ENCODE measurements around the gene SMIM26.

SMIM26 gene

GRCh38 chr20:18545566-18545965 is 21.7 kb upstream of the SMIM26 start:
- no peak for DNase-seq
- peaks cover 45% of the 10 kb centered on the region for H3K36me3 Mint-ChIP-seq
- CTCF ChIA-PET: no interaction called here
- H3K9me3 Mint-ChIP-seq: no peaks in the 10 kb centered on the region
- H3K27me3 Mint-ChIP-seq: no peaks in the 10 kb centered on the region
- H3K4me3 Mint-ChIP-seq: no peak overlapping the region
- no peak overlapping the region for H3K27ac Mint-ChIP-seq
- no peaks in the 10 kb centered on the region for H3K4me1 Mint-ChIP-seq

DNA sequence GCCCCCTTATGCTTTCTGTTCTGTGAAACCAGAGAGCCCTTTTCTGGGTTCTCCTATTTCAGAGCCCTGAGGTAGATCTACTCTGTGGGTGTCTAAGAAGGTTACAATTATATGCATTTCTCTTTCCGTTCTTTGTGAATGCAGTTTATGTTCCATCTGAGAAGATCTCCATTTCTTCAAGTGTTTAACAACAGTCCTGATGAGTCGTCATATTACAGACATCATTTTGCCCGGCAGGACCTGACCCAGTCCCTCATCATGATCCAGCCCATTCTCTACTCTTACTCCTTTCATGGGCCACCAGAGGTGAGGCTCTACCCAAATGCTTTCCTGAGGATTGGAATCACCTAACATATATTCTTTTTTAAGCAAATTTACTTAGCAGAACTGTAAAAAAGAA is 18.8 kb upstream of the SMIM26 start:
- Mint-ChIP-seq H3K27ac (no peak overlapping the region), H3K27me3 (no peaks in the 10 kb centered on the region), H3K36me3 (peaks cover 38% of the 10 kb centered on the region), H3K9me3 (no peaks in the 10 kb centered on the region), H3K4me3 (no peak overlapping the region), H3K4me1 (no peaks in the 10 kb centered on the region)
- CTCF ChIA-PET: interaction anchor here (0.6 kb wide), 1 partner anchor 36 kb away, joined by 3 read pairs; no protein-coding TSS in a partner anchor
- DNase-seq: no peak

DNA sequence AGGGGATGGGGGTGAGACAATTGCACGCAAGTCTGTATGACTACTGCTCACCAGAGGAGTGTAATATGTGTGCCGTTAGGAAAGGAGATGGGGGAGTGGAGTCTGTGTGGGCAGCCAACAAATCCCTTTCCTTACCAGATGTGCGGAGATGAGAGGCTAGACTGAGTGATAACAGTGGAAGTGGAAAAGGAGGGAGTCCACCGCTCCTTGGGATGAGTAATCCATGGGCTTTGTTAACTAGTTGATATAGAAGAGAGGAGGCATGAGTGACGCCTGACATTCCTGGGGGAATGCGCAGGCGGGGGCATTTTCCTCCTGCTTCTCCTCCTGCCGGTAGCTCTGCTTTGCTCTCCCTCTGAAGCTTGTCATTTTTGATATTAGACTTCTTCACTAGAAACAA is 13.5 kb upstream of the SMIM26 start:
- Mint-ChIP-seq H3K4me1 (no peaks in the 10 kb centered on the region), H3K27ac (no peak overlapping the region), H3K36me3 (peaks cover 50% of the 10 kb centered on the region), H3K27me3 (no peaks in the 10 kb centered on the region), H3K4me3 (no peak overlapping the region), H3K9me3 (no peaks in the 10 kb centered on the region)
- DNase-seq: no peak
- CTCF ChIA-PET: no interaction called here

DNA sequence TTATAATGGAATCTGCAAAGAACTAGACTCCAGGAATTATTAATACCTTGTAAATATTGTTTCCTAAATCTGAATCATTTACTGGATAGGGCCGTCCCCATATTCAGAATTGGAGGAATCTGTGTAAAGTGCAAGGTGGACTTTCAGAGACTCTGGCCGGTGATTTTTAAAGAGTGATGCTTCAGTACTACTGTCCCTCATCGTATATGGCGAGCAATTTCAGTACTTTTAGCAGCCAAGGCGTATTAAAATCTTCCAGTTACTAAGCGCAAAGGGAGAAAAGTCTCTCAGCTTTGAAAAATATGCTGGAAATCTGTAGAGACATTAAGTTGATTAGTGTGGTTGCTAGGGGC is 483 bp downstream of the SMIM26 start:
- CTCF ChIA-PET: no interaction called here
- H3K4me1 Mint-ChIP-seq: peaks cover 24% of the 10 kb centered on the region
- H3K27me3 Mint-ChIP-seq: no peaks in the 10 kb centered on the region
- H3K9me3 Mint-ChIP-seq: no peaks in the 10 kb centered on the region
- H3K4me3 Mint-ChIP-seq: peak overlapping the region; percentile 83
- DNase-seq: no peak
- H3K27ac Mint-ChIP-seq: peak overlapping the region; percentile 90
- H3K36me3 Mint-ChIP-seq: peaks cover 32% of the 10 kb centered on the region

GRCh38 chr20:18571009-18571408 is 3.8 kb downstream of the SMIM26 start:
- H3K27ac Mint-ChIP-seq: no peak overlapping the region
- H3K4me3 Mint-ChIP-seq: no peak overlapping the region
- H3K36me3 Mint-ChIP-seq: peaks cover 28% of the 10 kb centered on the region
- H3K9me3 Mint-ChIP-seq: no peaks in the 10 kb centered on the region
- DNase-seq: no peak
- H3K27me3 Mint-ChIP-seq: no peaks in the 10 kb centered on the region
- peaks cover 23% of the 10 kb centered on the region for H3K4me1 Mint-ChIP-seq
- CTCF ChIA-PET: no interaction called here

DNA sequence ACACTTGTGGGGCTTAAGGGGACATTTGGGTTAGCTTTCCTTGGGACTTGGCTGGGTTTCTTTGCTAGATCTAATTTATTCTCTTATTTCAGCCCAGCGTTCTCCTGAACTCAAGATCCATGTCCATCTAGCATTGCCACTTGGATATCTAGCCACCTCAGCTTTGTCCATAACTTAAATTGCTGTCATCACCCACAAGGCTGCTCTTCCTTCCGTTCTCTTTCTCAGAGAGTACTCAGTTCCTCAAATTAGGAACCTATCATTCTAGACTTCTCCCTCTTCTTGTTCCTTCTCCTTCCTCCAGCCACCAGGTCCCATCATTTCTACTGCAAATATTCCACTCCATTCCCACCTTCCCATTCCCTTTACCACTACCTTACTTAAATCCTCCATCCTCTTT is 4.3 kb downstream of the SMIM26 start:
- CTCF ChIA-PET: no interaction called here

DNA sequence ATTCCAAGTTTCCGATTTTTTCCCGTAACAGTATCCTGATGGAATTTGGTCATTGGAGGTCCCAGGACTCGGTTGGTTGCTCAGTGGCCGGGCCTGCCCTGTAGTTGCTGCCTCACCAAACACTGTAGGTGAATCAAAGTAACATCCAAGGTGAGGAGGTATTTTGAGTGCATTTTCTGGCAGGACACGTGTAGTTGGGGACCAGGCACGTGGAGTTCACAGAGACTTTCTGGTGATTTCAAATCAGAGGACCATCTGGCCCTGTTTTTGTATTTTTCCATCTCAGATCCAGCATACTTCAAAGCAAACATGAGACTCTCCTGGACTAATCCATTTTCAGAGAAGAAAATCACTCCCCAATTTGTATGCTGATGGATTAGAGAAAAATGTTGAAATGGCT is 10.7 kb downstream of the SMIM26 start:
- CTCF ChIA-PET: no interaction called here
- Mint-ChIP-seq H3K36me3 (no peaks in the 10 kb centered on the region), H3K27me3 (peaks cover 12% of the 10 kb centered on the region), H3K9me3 (no peaks in the 10 kb centered on the region), H3K4me3 (no peak overlapping the region), H3K27ac (no peak overlapping the region), H3K4me1 (peaks cover 5% of the 10 kb centered on the region)
- DNase-seq: no peak

More for the DNA sequence above, 4.3 kb downstream of the SMIM26 start:
- H3K36me3 Mint-ChIP-seq: peaks cover 27% of the 10 kb centered on the region
- peaks cover 20% of the 10 kb centered on the region for H3K4me1 Mint-ChIP-seq
- no peaks in the 10 kb centered on the region for H3K9me3 Mint-ChIP-seq
- DNase-seq: no peak
- no peaks in the 10 kb centered on the region for H3K27me3 Mint-ChIP-seq
- no peak overlapping the region for H3K4me3 Mint-ChIP-seq
- no peak overlapping the region for H3K27ac Mint-ChIP-seq

GRCh38 chr20:18578581-18578980 is 11.3 kb downstream of the SMIM26 start:
- H3K4me3 Mint-ChIP-seq: no peak overlapping the region
- H3K36me3 Mint-ChIP-seq: no peaks in the 10 kb centered on the region
- CTCF ChIA-PET: no interaction called here

DNA sequence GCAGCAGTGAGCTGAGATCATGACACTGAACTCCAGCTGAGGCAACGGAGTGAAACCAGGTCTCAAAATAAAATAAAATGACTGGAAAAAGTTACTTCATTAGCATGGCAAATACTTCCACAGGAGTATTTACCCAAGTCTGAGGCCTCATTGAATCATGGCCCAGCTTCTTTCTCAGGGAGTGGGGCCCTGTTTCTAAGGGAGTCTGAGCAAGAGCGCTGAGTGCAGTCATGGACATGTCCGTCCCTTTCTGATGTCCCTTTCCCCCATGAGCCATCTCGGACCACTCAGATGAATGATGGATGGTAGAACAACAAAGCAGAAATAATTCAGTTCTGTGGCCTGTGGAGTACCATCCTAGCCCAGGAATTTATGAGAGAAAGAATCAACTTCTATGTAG is 12.8 kb downstream of the SMIM26 start:
- peaks cover 25% of the 10 kb centered on the region for H3K27me3 Mint-ChIP-seq
- peaks cover 5% of the 10 kb centered on the region for H3K4me1 Mint-ChIP-seq
- no peak for DNase-seq
- no peak overlapping the region for H3K27ac Mint-ChIP-seq
- CTCF ChIA-PET: no interaction called here
- no peaks in the 10 kb centered on the region for H3K36me3 Mint-ChIP-seq
- no peak overlapping the region for H3K4me3 Mint-ChIP-seq
- H3K9me3 Mint-ChIP-seq: no peaks in the 10 kb centered on the region

More at GRCh38 chr20:18578581-18578980, 11.3 kb downstream of the SMIM26 start:
- H3K9me3 Mint-ChIP-seq: no peaks in the 10 kb centered on the region
- H3K27me3 Mint-ChIP-seq: peaks cover 12% of the 10 kb centered on the region
- H3K27ac Mint-ChIP-seq: no peak overlapping the region
- peaks cover 5% of the 10 kb centered on the region for H3K4me1 Mint-ChIP-seq
- DNase-seq: no peak

- DNase-seq: no peak
- Mint-ChIP-seq H3K27ac (no peak overlapping the region), H3K4me1 (peaks cover 26% of the 10 kb centered on the region), H3K36me3 (no peaks in the 10 kb centered on the region), H3K27me3 (peaks cover 33% of the 10 kb centered on the region), H3K9me3 (no peaks in the 10 kb centered on the region), H3K4me3 (no peak overlapping the region)
- CTCF ChIA-PET: interaction anchor here (0.6 to 0.7 kb wide), 2 partner anchors 13 to 25 kb away, joined by 3 to 4 read pairs; no protein-coding TSS in a partner anchor
Measured at GRCh38 chr20:18585134-18585533, 17.9 kb downstream of the SMIM26 start.

DNA sequence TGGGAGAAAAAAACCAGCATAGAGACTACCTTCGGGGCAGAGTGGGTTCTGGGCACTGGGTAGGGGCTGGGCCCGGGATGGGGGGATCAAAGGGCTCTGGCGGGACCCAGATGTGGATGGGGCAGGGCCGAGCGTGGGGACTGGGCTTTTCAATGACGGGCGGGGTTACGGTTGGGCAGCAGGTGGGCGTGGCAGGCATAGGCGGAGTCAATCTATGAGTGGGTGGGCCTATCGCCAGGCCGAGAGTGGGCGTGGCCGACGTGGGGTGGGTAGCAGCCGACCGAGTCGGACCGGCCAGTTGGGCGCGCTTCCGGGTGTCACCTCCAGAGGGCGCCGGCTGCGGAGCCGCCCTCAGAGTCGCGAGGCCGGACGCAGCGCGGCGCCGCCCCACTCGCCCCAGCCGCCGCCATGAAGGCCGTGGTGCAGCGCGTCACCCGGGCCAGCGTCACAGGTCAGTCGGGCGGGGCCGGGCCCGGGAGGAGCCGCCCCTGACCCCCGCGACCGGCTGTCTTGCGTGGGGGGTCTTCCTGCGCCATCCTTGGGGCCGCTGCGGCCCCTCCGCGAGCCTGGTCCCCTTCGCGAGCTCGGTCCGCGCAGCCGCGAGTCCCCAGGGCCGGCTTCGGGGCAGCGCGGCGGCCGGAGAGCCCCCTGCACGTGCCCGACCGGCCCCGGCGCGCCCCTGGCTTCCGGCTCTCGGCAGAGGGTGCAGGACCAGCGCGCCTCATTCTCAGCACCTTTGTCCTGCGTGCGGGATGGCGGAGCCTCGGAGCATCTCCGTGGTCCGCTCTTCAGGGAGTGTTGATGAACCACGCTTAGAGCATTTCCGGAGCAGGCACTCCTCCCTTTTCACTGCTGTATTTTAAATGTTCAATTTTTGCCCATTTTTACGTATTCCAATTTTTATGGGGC is 20.7 kb downstream of the SMIM26 start, which contains the start of gene DTD1:
Gene DTD1, plus strand, starts transcription at position 390 of the 909 bp plus-strand sequence. Its CDS starts 19 bp downstream, at position 409.
- H3K27ac Mint-ChIP-seq: peak within 1 kb of the TSS; percentile 87
- CTCF ChIA-PET: no interaction called here
- peak within 1 kb of the TSS; percentile 86 for H3K4me3 Mint-ChIP-seq

DNA sequence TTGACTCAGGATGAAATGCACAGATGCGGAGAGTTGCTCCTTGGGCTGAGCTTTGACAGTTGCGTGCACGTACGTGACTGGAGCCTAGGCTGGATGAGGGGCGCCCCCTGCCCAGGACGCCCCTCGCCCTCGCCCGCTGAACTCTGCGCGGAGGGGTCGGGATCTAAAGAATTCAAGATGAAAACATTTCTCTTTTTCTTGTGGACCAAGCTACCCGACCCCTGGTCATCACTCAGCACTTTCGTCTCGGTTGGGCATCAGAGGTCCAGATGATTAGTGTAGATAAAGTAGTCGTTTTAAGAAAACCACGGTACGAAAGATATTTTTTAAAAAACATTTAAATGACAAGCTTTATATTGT is 21.3 kb downstream of the SMIM26 start:
- Mint-ChIP-seq H3K4me3 (peak overlapping the region; percentile 86), H3K27me3 (peaks cover 20% of the 10 kb centered on the region), H3K27ac (peak overlapping the region; percentile 87), H3K4me1 (peaks cover 26% of the 10 kb centered on the region), H3K36me3 (no peaks in the 10 kb centered on the region), H3K9me3 (no peaks in the 10 kb centered on the region)
- CTCF ChIA-PET: no interaction called here
- no peak for DNase-seq

More for the DNA sequence above, 20.7 kb downstream of the SMIM26 start, which contains the start of gene DTD1:
- Mint-ChIP-seq H3K27me3 (peaks cover 20% of the 10 kb centered on the region), H3K9me3 (no peaks in the 10 kb centered on the region), H3K4me1 (peaks cover 26% of the 10 kb centered on the region), H3K36me3 (no peaks in the 10 kb centered on the region)
- DNase-seq: peak; percentile 87

DNA sequence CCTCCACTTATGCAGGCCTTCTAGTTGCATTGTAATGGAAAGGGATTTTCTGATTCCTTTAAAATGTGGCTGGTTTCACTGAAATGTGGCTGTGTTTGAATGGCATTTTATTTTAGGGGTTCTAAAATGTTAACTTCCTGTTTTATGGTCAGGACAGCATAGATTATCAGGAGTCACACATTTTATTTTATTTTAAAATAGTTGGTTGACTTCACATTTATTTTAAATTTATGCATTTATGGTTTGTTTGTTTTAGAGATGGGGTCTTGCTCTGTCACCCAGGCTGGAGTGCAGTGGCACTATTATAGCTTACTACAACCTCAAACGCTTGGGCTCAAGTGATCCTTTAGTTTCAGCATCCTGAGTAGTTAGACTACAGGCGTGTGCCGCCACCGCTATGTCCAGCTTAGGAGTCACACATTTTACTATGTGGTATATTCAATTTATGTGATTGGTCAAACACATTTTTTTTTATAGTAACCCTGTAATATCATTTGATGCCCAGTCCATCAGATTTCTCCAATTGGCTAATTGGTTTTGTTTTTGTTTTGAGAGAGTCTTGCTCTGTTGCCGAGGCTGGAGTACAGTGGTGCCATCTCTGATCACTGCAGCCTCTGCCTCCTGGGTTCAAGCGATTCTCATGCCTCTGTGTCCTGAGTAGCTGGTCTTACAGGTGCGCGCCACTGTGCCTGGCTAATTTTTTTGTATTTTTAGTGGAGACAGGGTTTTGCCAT is 22.9 kb downstream of the SMIM26 start:
- no peak overlapping the region for H3K27ac Mint-ChIP-seq

DNA sequence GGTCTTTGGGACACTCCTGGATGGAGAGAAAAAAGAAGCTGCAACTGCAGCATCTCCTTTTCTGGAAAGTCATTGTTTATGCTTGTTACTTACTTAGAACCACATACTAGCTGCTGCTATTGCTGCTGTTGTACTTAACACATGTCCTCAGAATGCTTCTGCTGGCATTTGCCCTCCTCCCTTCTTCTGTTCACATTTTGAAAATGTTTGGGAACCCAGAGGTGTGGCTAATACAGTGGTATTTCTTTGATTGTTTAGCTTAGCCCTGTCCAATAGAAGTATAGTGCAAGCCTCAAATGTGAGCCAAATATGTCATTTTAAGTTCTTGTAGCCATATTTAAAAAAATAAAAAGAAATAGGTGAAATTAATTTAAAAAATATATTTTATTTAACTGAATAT is 29.0 kb downstream of the SMIM26 start:
- CTCF ChIA-PET: no interaction called here
- Mint-ChIP-seq H3K27me3 (no peaks in the 10 kb centered on the region), H3K4me1 (no peaks in the 10 kb centered on the region), H3K36me3 (peaks cover 7% of the 10 kb centered on the region), H3K27ac (no peak overlapping the region), H3K9me3 (no peaks in the 10 kb centered on the region), H3K4me3 (no peak overlapping the region)
- DNase-seq: no peak

More for the DNA sequence above, 22.9 kb downstream of the SMIM26 start:
- DNase-seq: no peak
- H3K4me1 Mint-ChIP-seq: peaks cover 26% of the 10 kb centered on the region
- H3K36me3 Mint-ChIP-seq: no peaks in the 10 kb centered on the region
- CTCF ChIA-PET: no interaction called here
- H3K27me3 Mint-ChIP-seq: peaks cover 8% of the 10 kb centered on the region
- no peaks in the 10 kb centered on the region for H3K9me3 Mint-ChIP-seq
- H3K4me3 Mint-ChIP-seq: no peak overlapping the region

DNA sequence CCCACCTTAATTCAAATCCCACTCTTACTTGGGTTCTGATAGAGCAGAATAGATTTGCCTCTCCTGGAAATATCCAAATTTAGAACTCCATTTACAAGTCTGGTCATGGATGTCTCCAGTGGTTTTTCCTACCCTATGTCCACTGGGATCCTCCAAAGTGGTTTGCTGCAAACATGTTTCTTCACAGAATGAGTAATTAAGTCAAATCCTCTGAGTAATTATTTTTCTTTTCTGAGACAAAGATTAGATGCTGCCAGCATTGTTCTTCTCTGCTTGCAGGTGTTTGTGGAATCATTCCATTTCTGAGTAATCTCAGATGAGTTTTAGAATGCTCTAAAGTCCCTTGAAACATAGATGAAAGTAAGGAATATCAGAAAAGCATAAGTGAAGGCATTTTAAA is 42.5 kb downstream of the SMIM26 start:
- no peaks in the 10 kb centered on the region for H3K27me3 Mint-ChIP-seq
- no peak overlapping the region for H3K27ac Mint-ChIP-seq
- CTCF ChIA-PET: no interaction called here
- H3K9me3 Mint-ChIP-seq: no peaks in the 10 kb centered on the region
- DNase-seq: no peak
- no peak overlapping the region for H3K4me3 Mint-ChIP-seq
- no peaks in the 10 kb centered on the region for H3K4me1 Mint-ChIP-seq
- no peaks in the 10 kb centered on the region for H3K36me3 Mint-ChIP-seq

All from activated naive CD4-positive, alpha-beta T cell treated with anti-CD3 and anti-CD28 coated beads, Interleukin-2, amount 10 ng/mL, durations not matched to agents 7 days and 5 days (primary cell).